Measurements from ENCODE around the gene GRK3. TPM values are rescaled to one million over a fixed set of nuclear protein-coding genes. Genes with fewer than 3 reads are reported as not detected.

The GRK3 gene
- total and polyA plus RNA-seq, 2 of the 4 experiments (the other 2 are of a cell fraction), result 0.58 to 1.6 TPM

DNA sequence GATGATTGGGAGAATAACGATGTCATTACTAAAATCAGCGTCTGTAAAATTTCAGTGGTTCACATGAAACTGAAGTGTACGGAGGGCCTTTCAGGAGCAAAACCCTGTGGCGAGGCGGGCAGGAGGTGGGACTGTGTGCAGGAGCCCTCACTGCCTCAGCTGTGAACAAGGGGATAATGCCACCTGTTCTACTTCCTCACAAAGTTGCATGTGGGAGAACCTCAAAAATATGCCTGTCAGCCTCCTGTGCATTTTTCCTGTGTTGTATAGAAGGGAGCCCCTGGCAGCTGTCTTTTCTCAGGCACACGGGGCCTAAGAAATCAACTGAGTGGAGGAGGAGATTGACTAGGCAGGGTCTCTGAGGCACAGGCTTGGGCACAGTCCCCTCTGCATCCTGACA, 134.5 kb downstream of the GRK3 start:
- POLR2A ChIA-PET (ENCODE audit: unreplicated experiment), result no interaction called here
- no peak overlapping the region for H3K9ac ChIP-seq (ENCODE audit: low read depth, low read length)
- no peak overlapping the region for H4K91ac ChIP-seq (ENCODE audit: insufficient read depth, low read depth, low read length)
- H2AK5ac ChIP-seq (ENCODE audit: low read depth, low read length), result no peak overlapping the region
- H2BK15ac ChIP-seq (ENCODE audit: low read depth, low read length), result no peak overlapping the region
- no peak for TF ChIP-seq MXI1 (IDR thresholded peaks at IDR 0.05; ENCODE audit: borderline replicate concordance, low read depth, low read length)
- no peak for TF ChIP-seq FOS (IDR thresholded peaks at IDR 0.05; ENCODE audit: low read depth, low read length)
- no peak for TF ChIP-seq CEBPB (IDR thresholded peaks at IDR 0.05; ENCODE audit: low read depth, low read length)
- no peak for TF ChIP-seq BHLHE40 (IDR thresholded peaks at IDR 0.05; ENCODE audit: low read depth, low read length)
- TF ChIP-seq RFX5 (IDR thresholded peaks at IDR 0.05; ENCODE audit: low read depth, low read length), result no peak
- TF ChIP-seq, protein P1, sequence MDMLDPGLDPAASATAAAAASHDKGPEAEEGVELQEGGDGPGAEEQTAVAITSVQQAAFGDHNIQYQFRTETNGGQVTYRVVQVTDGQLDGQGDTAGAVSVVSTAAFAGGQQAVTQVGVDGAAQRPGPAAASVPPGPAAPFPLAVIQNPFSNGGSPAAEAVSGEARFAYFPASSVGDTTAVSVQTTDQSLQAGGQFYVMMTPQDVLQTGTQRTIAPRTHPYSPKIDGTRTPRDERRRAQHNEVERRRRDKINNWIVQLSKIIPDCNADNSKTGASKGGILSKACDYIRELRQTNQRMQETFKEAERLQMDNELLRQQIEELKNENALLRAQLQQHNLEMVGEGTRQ (IDR thresholded peaks at IDR 0.05; ENCODE audit: low read depth, low read length), result no peak
- no peak for TF ChIP-seq SMC3 (IDR thresholded peaks at IDR 0.05; ENCODE audit: low read depth, low read length)
- TF ChIP-seq, protein P2, sequence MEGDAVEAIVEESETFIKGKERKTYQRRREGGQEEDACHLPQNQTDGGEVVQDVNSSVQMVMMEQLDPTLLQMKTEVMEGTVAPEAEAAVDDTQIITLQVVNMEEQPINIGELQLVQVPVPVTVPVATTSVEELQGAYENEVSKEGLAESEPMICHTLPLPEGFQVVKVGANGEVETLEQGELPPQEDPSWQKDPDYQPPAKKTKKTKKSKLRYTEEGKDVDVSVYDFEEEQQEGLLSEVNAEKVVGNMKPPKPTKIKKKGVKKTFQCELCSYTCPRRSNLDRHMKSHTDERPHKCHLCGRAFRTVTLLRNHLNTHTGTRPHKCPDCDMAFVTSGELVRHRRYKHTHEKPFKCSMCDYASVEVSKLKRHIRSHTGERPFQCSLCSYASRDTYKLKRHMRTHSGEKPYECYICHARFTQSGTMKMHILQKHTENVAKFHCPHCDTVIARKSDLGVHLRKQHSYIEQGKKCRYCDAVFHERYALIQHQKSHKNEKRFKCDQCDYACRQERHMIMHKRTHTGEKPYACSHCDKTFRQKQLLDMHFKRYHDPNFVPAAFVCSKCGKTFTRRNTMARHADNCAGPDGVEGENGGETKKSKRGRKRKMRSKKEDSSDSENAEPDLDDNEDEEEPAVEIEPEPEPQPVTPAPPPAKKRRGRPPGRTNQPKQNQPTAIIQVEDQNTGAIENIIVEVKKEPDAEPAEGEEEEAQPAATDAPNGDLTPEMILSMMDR (conservative IDR thresholded peaks at IDR 0.05; ENCODE audit: low read depth, low read length), result no peak
- TF ChIP-seq MAFK (IDR thresholded peaks at IDR 0.05; ENCODE audit: low read depth, low read length), result no peak
- no peak for TF ChIP-seq CHD1 (IDR thresholded peaks at IDR 0.05; ENCODE audit: low read depth, low read length)
- TF ChIP-seq RAD21 (IDR thresholded peaks at IDR 0.05; ENCODE audit: low read length), result no peak
- TF ChIP-seq MAZ (IDR thresholded peaks at IDR 0.05; ENCODE audit: borderline replicate concordance, low read depth, low read length), result no peak
- TF ChIP-seq NFE2L2 (IDR thresholded peaks at IDR 0.05; ENCODE audit: low read depth, low read length), result no peak
- TF ChIP-seq RCOR1 (IDR thresholded peaks at IDR 0.05; ENCODE audit: insufficient replicate concordance, low read length), result no peak
- TF ChIP-seq, protein P3, sequence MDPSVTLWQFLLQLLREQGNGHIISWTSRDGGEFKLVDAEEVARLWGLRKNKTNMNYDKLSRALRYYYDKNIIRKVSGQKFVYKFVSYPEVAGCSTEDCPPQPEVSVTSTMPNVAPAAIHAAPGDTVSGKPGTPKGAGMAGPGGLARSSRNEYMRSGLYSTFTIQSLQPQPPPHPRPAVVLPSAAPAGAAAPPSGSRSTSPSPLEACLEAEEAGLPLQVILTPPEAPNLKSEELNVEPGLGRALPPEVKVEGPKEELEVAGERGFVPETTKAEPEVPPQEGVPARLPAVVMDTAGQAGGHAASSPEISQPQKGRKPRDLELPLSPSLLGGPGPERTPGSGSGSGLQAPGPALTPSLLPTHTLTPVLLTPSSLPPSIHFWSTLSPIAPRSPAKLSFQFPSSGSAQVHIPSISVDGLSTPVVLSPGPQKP (IDR thresholded peaks at IDR 0.05; ENCODE audit: borderline replicate concordance, low read depth, low read length), result no peak
- no peak for TF ChIP-seq POLR2A (IDR thresholded peaks at IDR 0.05; ENCODE audit: low read depth, low read length)
- H3K4me1 ChIP-seq (ENCODE audit: control insufficient read depth, insufficient read depth, low read length), result no peaks in the 10 kb centered on the region
- no peak overlapping the region for H3K27ac ChIP-seq (ENCODE audit: insufficient read depth, low read length)
- no peak overlapping the region for H2BK20ac ChIP-seq (ENCODE audit: low read depth, low read length)
- in situ Hi-C loops (cut with MboI; ENCODE audit: low sequenced_read_pairs), result no loop called here
- no peak overlapping the region for H3K4me2 ChIP-seq (ENCODE audit: low read depth, low read length)
- no peak overlapping the region for H3K14ac ChIP-seq (replicated peaks; ENCODE audit: low read depth, low read length)
- no peaks in the 10 kb centered on the region for H3K27me3 ChIP-seq (ENCODE audit: control insufficient read depth, insufficient read depth, low read length)
- dilution Hi-C loops (cut with HindIII; ENCODE audit: low sequenced_read_pairs, unreplicated experiment), result no loop called here
- H3K23ac ChIP-seq (ENCODE audit: low read depth, low read length), result no peak overlapping the region
- no peak overlapping the region for H3K4ac ChIP-seq (ENCODE audit: low read depth, low read length)
- no peaks in the 10 kb centered on the region for H3K36me3 ChIP-seq (ENCODE audit: control insufficient read depth, insufficient read depth, low read length)
- H3K56ac ChIP-seq (ENCODE audit: extremely low read depth, insufficient read depth, low read length), result no peak overlapping the region
- intact Hi-C loops (cut with micrococcal nuclease), result no loop called here
- no peak for ATAC-seq (ENCODE audit: low read depth)
- no peak overlapping the region for H3K4me3 ChIP-seq (ENCODE audit: insufficient read depth, low read depth, low read length)
- no peak overlapping the region for H2BK120ac ChIP-seq (ENCODE audit: low read depth, low read length)
- H2AFZ ChIP-seq (replicated peaks; ENCODE audit: low read length, poor library complexity), result no peak overlapping the region
- no peaks in the 10 kb centered on the region for H3K9me3 ChIP-seq (ENCODE audit: control insufficient read depth, insufficient read depth, low read length)
- H2BK5ac ChIP-seq (ENCODE audit: low read depth, low read length, poor library complexity, severe bottlenecking), result no peak overlapping the region
- no TSS peak for BruUV-seq (replicated peaks)
- H2AK9ac ChIP-seq (replicated peaks; ENCODE audit: low read depth, low read length, poor library complexity), result no peak overlapping the region
- no peak overlapping the region for H4K8ac ChIP-seq (ENCODE audit: low read depth in 2 of 2, low read length in 2 of 2)
- CTCF ChIA-PET, result no interaction called here
- H3K9me1 ChIP-seq (ENCODE audit: insufficient read depth, low read length), result no peaks in the 10 kb centered on the region
- WGBS, 2 experiments (ENCODE audit: extremely low coverage in 2 of 2, insufficient read length in 1 of 2), result 83% methylated on average over 5 of the region's 6 CpGs; no CpG with 5 or more reads in 1 of the 2 experiments
- DNase-seq, result no peak
- H4K5ac ChIP-seq (ENCODE audit: low read depth, low read length), result no peak overlapping the region
- H3K18ac ChIP-seq (ENCODE audit: low read depth, low read length), result no peak overlapping the region
- no peaks in the 10 kb centered on the region for H4K20me1 ChIP-seq (ENCODE audit: insufficient read depth, low read length)
- H3K79me1 ChIP-seq (ENCODE audit: low read depth in 1 of 2, low read length in 2 of 2), result no peaks in the 10 kb centered on the region

Measured in IMR-90 (cell line).